GM12878 (cell line): Measurements from ENCODE around the gene ITGAL. TPM values are rescaled to one million over a fixed set of nuclear protein-coding genes. Genes with fewer than 3 reads are reported as not detected.
"Not testable (repeated sequence)": the region's sequence is repeated elsewhere in the genome, so short reads cannot be mapped to it uniquely, and the experiment has no call there.

Experiments used
- ATAC-seq: fragments of 200-7000 bp; cut with Tn5 transposase; 3 replicates; pipeline ENCODE4 v1.9.1; 2020; ENCODE audit warnings: mild to moderate bottlenecking, moderate library complexity
- BruUV-seq: library from RNA; stranded (reverse); fragments of 400-500 nt; replicated peaks from 2 replicates; lab custom pipeline; 2021; lab: Mats Ljungman, UMichigan
- CTCF ChIA-PET: fragments of 300-600 bp; sonication (Branson Sonifier 250); formaldehyde crosslinking; extraction: SDS; loops from one replicate; lab custom pipeline; 2021; ENCODE audit warnings: inconsistent platforms; lab: Yijun Ruan, JAX
- POLR2A ChIA-PET: fragments of 350-600 bp; formaldehyde crosslinking; extraction: SDS; loops from one replicate; lab custom pipeline; 2021; ENCODE audit warnings: inconsistent platforms; lab: Charles Lee
- RAD21 ChIA-PET: fragments of 300-600 bp; sonication (Branson Sonifier 250); formaldehyde crosslinking; loops from one replicate; lab custom pipeline; 2023; ENCODE audit warnings: antibody characterized with exemption; ENCODE audit not compliant: unreplicated experiment; lab: Charles Lee
- SMC1A ChIA-PET: fragments of 300-600 bp; sonication (Branson Sonifier 250); formaldehyde crosslinking; loops from one replicate; lab custom pipeline; 2023; ENCODE audit not compliant: unreplicated experiment, uncharacterized antibody; lab: Charles Lee
- DNase-seq: peaks from one replicate; pipeline ENCODE4 v3.0.0-alpha.2; 2011; ENCODE audit warnings: low read depth, low spot score
- FAIRE-seq: peaks from 3 replicates; lab custom pipeline; 2011; peaks lifted over from hg19 to GRCh38; lab: Jason Lieb, UNC
- H2AFZ ChIP-seq: 2 replicates; pipeline ENCODE4 v1.6.0; 2011; ENCODE audit warnings: low read depth, low read length, control low read depth; ENCODE audit not compliant: control insufficient read depth
- H3K27ac ChIP-seq: 2 replicates; pipeline ENCODE4 v1.5.1; 2011; ENCODE audit warnings: control low read depth; ENCODE audit not compliant: control insufficient read depth, insufficient read depth
- H3K27me3 ChIP-seq, 2 experiments: replicated peaks in 1 of 2; 2 replicates each; pipeline versions ENCODE4 v1.6.0 to v1.6.1; 2011; ENCODE audit warnings: low read length in 1 of 2; ENCODE audit not compliant: control insufficient read depth in 2 of 2, insufficient read depth in 2 of 2
- H3K36me3 ChIP-seq, 2 experiments: 2 replicates each; pipeline ENCODE4 v1.5.1; 2011; ENCODE audit warnings: low read length in 1 of 2; ENCODE audit not compliant: control insufficient read depth in 2 of 2, insufficient read depth in 2 of 2
- H3K4me1 ChIP-seq: 2 replicates; pipeline ENCODE4 v1.6.1; 2011; ENCODE audit warnings: mild to moderate bottlenecking, low read length, moderate library complexity, mixed read lengths; ENCODE audit not compliant: control insufficient read depth, insufficient read depth
- H3K4me2 ChIP-seq: 2 replicates; pipeline ENCODE4 v1.6.0; 2011; ENCODE audit warnings: control low read depth; ENCODE audit not compliant: control insufficient read depth, insufficient read depth
- H3K4me3 ChIP-seq: fragments of 200-600 bp; sonication (generic); 2 replicates; pipeline ENCODE4 v1.5.1; 2016
- H3K79me2 ChIP-seq: 2 replicates; pipeline ENCODE4 v1.6.0; 2011; ENCODE audit warnings: low read length; ENCODE audit not compliant: control insufficient read depth, insufficient read depth
- H3K9ac ChIP-seq: 2 replicates; pipeline ENCODE4 v1.8.0; 2011; ENCODE audit warnings: low read length, control low read depth, mixed read lengths; ENCODE audit not compliant: control insufficient read depth, insufficient read depth
- H3K9me3 ChIP-seq: replicated peaks from 3 replicates; pipeline ENCODE4 v1.5.1; 2011; ENCODE audit warnings: mild to moderate bottlenecking, low read length; ENCODE audit not compliant: control insufficient read depth, insufficient read depth
- H4K20me1 ChIP-seq: 2 replicates; pipeline ENCODE4 v1.6.0; 2011; ENCODE audit not compliant: control insufficient read depth, insufficient read depth
- E4F1 ChIP-seq: fragments of 450-650 bp; IDR thresholded peaks from 2 replicates; pipeline ENCODE4 v1.6.1; 2018; ENCODE audit warnings: borderline replicate concordance, mild to moderate bottlenecking; ENCODE audit not compliant: partially characterized antibody
- FOS ChIP-seq: IDR thresholded peaks from 3 replicates; pipeline ENCODE4 v1.6.1; 2011; ENCODE audit warnings: borderline replicate concordance; ENCODE audit not compliant: insufficient read length; ENCODE audit errors: extremely low read depth
- GABPA ChIP-seq: IDR thresholded peaks from 2 replicates; pipeline ENCODE4 v1.6.1; 2014; ENCODE audit warnings: antibody characterized with exemption, low read depth, mild to moderate bottlenecking, inconsistent platforms
- SKIL ChIP-seq: fragments of 450-650 bp; IDR thresholded peaks from 2 replicates; pipeline ENCODE4 v1.6.1; 2017; ENCODE audit warnings: mild to moderate bottlenecking, low read depth, inconsistent platforms; ENCODE audit not compliant: poor library complexity, severe bottlenecking
- WGBS: methylation state at CpG from one replicate; pipeline ENCODE4 v1.1.6; 2016; ENCODE audit warnings: low lambda C conversion rate; ENCODE audit not compliant: insufficient replicate concordance, insufficient coverage; ENCODE audit errors: missing lambda C conversion rate; 5-methylcytosine and 5-hydroxymethylcytosine counted together
- in situ Hi-C: fragments of 300-500 bp; cut with MboI; formaldehyde crosslinking; loops from 9 replicates; pipeline ENCODE4 v1.14.3; 2018; ENCODE audit warnings: mixed read lengths
- intact Hi-C: fragments of 100-400 bp; cut with micrococcal nuclease; formaldehyde crosslinking; loops from one replicate; pipeline ENCODE4 v1.14.2; 2022; ENCODE audit not compliant: unreplicated experiment
- polyA plus RNA-seq, 11 experiments: library from polyadenylated mRNA; depleted of rRNA in 4 of 11; unstranded in 6 of 11; stranded (reverse) in 5 of 11; fragments of >200 nt; fragmentation: Nextera tagmentation in 4 of 11; fragmentation: Illumina TruSeq in 1 of 11; extraction: Ambion mirVana in 4 of 11; extraction: Trizol in 1 of 11; gene quantifications; 1 replicate in 1 of 11; 2 replicates in 10 of 11; pipeline versions ENCODE4 v1.2.1 to v1.2.3, GENCODE V29; 2011 to 2016; ENCODE audit warnings: inconsistent platforms in 2 of 11, missing spikeins in 2 of 11, low read depth in 1 of 11
- total RNA-seq, 4 experiments: library from RNA; depleted of rRNA in 3 of 4; stranded (reverse); fragments of >200 nt in 3 of 4; fragmentation: Illumina TruSeq in 1 of 4; extraction: Trizol in 1 of 4; gene quantifications; 2 replicates each; pipeline versions ENCODE4 v1.2.1 to v1.2.3, GENCODE V29; 2013 to 2021

The ITGAL gene
- total and polyA plus RNA-seq, 10 of the 15 experiments (the other 5 are each of a cell fraction or from before 2014, with no cell fraction given) = 10.7 to 170 (median 96.9) TPM

GRCh38 chr16:30476991-30477390 is 4.4 kb downstream of the ITGAL start (continued):
- no peak for TF ChIP-seq SKIL
- TF ChIP-seq FOS = no peak
- TF ChIP-seq GABPA = no peak
- no peak for TF ChIP-seq E4F1

- Histone ChIP-seq H3K4me1 (peaks cover 12% of the 10 kb centered on the region), H3K79me2 (peaks cover 22% of the 10 kb centered on the region)
- H4K20me1 ChIP-seq, intact Hi-C loops, H3K36me3 ChIP-seq, DNase-seq, ATAC-seq, H3K4me3 ChIP-seq, H3K4me2 ChIP-seq, in situ Hi-C loops, H3K27me3 ChIP-seq, H3K9ac ChIP-seq, H2AFZ ChIP-seq, H3K27ac ChIP-seq, H3K9me3 ChIP-seq, BruUV-seq, FAIRE-seq: not testable (repeated sequence)
- CTCF ChIA-PET = interaction anchor here (0.9 to 2.8 kb wide), 2 partner anchors 13 to 57 kb away, joined by 4 to 15 read pairs; partner anchors contain the start of gene ZNF747
- POLR2A ChIA-PET = interaction anchor here (0.6 to 11.0 kb wide), 3 partner anchors 20 to 292 kb away, joined by 4 to 367 read pairs (median 8); no protein-coding TSS in a partner anchor
- 93% methylated on average over 3 of the region's 3 CpGs for WGBS
- SMC1A ChIA-PET = interaction anchor here (0.9 to 11.2 kb wide), 2 partner anchors 10 to 25 kb away, joined by 7 to 431 read pairs; partner anchors contain the start of gene SEPHS2
- RAD21 ChIA-PET = interaction anchor here (11.0 kb wide), 1 partner anchor 19 kb away, joined by 307 read pairs; no protein-coding TSS in a partner anchor
These were observed 5.2 kb downstream of the ITGAL start for GRCh38 chr16:30477773-30478172.
